Activated CD8-positive, alpha-beta memory T cell treated with anti-CD3 and anti-CD28 coated beads, Interleukin-2, amount 50 U/mL, for 4 hours (primary cell): ENCODE measurements around the gene MFSD6.

Experiments used
- DNase-seq: peaks from one replicate; pipeline ENCODE4 v3.0.0-alpha.2; 2020

MFSD6 gene

DNA sequence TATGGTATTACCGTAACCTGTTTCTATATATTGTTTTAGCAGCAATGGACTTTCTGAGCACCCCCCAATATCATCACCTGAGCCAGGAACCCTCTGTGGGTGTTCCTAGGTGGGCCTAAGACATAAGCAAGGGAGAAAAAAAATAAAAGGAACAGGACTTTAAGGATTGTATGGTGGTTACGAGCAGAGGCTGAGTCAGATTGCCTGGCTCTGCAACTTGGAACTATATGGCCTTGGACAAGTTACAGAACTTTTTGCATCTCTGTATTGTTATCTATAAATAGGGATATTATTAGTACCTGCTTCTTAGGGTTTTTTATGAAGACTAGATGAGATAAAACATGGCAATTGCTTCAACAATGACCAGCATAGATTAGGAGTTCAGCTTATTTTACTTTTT, 34.9 kb downstream of the MFSD6 start:
- no peak for DNase-seq

- no peak for DNase-seq
Measured at GRCh38 chr2:190443778-190444481, 35.8 kb downstream of the MFSD6 start.

DNA sequence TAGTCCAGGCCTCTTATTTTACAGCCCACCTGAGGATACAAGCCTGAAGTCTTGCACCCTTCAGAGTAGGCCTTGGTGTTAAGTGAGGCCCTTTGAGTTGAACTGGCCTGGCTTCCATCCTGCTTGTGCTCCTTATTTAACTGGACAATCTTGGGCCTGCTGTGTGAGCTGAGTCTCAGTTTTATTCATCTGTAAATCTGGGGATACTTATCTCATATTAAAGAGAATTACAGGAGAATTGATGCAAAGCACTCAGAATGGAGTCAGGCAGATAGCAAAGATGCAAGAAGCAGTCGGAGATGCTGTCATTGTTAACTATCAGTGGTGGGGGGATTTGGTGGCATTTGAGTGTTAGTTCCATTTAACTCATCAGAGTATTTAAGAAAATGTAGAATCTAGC, 36.8 kb downstream of the MFSD6 start:
- no peak for DNase-seq

GRCh38 chr2:190446193-190446592, 38.0 kb downstream of the MFSD6 start:
- no peak for DNase-seq

GRCh38 chr2:190446750-190447516, 38.8 kb downstream of the MFSD6 start:
- DNase-seq = no peak

DNA sequence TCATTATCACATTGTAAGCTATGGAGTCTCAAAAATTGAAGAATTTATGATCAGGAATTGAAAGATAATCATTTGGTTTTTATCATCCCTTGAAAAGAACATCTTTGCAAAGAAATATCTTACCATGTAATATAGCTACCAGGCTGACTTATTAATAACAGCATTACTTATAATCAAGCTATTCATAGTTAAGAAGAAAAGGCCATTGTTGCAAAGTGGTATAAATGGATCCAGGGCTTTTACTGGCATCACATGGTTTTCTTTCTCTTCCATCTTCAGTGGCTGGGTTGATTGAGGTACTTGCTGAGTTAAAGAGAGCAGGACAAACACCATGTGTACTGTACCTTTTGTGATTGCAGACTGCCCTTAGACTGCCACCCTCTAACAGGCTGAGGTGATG, 39.6 kb downstream of the MFSD6 start:
- no peak for DNase-seq

DNA sequence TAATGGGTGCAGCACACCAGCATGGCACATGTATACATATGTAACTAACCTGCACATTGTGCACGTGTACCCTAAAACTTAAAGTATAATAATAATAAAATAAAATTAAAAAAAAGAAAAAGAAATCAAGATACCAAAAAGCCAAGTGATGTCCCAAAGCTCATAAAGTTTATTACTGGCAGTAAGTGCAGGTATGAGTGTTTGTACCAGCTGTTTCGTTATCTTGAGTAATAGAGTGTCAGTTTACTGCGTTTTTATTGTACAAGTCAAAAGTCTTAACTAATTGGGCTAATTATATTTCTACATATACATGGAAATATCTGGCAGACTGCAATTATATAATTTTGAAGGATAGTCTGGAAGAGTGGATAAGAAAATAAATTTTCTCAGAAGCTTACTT, 41.8 kb downstream of the MFSD6 start:
- DNase-seq = no peak

DNA sequence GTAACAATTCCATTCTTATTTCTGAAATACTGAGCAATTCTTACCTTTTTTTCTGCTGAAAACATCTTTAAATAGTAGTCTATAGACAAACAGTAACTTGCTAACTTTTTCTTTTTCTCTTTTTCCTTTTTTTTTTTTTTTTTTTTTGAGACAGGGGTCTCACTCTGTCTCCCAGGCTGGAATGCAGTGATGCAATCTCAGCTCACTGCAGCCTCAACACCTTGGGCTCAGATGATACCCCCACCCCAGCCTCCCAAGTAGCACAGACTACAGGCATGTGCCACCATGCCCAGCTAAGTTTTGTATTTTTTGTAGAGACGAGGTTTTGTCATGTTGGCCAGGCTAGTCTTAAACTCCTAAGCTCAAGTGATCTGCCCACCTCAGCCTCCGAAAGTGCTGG, 42.2 kb downstream of the MFSD6 start:
- DNase-seq = no peak

DNA sequence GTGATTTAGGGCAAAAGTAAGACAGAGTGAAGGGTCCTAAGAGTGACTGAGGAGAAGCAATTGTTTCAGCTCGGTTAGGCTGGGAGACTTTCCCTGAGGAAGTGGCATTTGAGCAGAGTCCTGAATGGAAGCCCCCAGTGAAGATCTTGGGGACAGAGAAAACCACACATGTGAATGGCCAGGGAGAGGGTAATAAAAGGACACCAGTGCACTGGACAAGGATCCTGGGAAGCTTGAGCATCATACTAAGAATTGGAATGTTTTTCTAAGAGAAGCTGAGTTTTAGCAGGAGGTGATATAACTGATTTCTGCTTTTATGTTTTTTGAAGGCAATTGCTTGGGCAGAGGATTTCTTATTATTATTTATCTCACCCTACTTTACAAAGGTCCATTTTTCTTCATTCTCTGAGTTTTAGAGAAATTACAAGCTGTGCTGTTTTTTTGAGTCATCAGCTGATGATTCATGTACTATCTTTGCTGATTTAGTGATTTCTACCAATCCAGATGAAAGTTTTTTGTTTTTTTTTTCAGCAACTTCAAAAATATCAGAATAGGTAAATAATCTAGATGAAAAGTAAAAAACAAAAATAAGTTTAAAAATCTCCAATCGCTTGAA, 43.5 kb downstream of the MFSD6 start:
- DNase-seq = no peak

DNA sequence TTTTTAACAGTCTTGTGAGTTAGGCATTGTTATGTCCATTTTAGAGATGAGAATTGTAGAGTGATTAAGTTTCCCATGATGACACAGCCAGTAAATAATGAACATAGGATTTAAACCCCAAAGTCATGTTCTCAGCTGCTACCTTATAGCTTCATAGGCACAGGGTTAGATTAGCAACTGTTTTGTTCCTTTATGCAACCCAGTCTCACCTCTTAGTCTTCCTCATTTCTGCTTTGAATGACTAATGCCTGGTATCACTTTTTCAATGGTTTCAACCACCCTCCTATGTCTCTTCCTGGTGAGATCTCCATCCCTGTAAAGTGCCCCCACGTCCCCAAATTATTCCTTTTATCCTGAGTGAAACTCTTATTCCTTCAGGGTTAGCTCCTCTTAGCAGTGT, 44.3 kb downstream of the MFSD6 start:
- DNase-seq = no peak

DNA sequence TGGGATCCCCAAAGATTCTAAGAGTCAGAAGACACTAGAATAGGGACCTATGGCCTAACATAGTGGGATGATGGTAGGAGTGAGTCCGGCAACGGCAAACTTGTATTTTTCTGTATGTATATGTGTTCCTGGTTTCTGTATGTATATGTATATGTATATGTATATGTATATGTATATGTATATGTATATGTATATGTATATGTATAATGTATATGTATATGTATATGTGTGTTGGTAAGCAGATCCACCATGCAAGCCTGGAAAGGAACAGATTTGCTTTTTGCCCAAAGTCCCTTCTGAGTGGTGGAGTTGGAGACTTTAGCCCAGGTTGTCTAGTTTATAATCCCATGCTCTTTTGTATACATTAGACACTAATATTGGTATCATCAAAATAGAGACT, 46.6 kb downstream of the MFSD6 start:
- DNase-seq = no peak

GRCh38 chr2:190455358-190456095, 47.4 kb downstream of the MFSD6 start:
- DNase-seq = no peak

- DNase-seq = no peak
Measured at GRCh38 chr2:190456833-190457232, 48.7 kb downstream of the MFSD6 start.

GRCh38 chr2:190457256-190457655, 49.1 kb downstream of the MFSD6 start:
- DNase-seq = no peak

GRCh38 chr2:190458352-190459107, 50.4 kb downstream of the MFSD6 start:
- DNase-seq = no peak

- no peak for DNase-seq
Measured at GRCh38 chr2:190459881-190460280, 51.7 kb downstream of the MFSD6 start.

DNA sequence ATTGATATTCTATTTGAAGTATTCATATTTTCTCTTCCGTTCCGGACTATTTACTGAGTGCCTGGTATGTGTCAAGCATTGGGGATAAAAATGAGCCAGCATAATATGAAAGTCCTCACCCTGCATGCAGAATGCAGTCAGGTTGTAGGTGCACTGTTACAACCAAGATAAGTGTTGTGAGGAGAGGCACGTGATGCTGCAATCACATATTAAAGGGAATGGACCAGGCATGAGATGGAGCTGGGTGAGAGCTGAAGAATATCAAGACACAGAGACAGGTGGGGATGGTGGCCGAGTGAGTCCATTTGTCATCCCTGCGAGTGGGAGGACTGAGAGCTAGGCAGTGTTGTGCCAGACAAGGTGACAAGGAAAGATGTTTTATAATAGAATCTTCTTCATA, 52.3 kb downstream of the MFSD6 start:
- no peak for DNase-seq

- no peak for DNase-seq
Measured at GRCh38 chr2:190462181-190462580, 54.0 kb downstream of the MFSD6 start.

DNA sequence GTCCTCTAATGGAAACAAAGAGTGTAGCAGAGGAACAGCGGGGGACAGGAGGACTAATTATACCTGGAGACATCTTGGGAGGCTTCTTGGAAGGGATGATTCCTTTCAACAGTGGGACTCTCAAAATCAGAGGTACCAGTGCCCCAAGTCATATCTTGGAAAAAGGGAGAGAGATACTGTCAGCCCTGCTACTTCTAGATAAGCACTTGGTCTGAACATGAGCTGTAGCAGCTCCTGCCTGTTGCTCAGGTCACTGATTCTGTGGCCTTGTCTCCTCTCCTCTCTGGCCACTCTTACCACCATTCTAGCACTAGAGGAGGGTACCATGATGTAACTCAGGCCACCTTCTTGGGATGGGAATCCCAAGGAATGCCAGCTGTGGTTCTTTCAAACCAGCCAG, 54.5 kb downstream of the MFSD6 start:
- no peak for DNase-seq

GRCh38 chr2:190465060-190465459, 56.9 kb downstream of the MFSD6 start:
- DNase-seq = no peak

DNA sequence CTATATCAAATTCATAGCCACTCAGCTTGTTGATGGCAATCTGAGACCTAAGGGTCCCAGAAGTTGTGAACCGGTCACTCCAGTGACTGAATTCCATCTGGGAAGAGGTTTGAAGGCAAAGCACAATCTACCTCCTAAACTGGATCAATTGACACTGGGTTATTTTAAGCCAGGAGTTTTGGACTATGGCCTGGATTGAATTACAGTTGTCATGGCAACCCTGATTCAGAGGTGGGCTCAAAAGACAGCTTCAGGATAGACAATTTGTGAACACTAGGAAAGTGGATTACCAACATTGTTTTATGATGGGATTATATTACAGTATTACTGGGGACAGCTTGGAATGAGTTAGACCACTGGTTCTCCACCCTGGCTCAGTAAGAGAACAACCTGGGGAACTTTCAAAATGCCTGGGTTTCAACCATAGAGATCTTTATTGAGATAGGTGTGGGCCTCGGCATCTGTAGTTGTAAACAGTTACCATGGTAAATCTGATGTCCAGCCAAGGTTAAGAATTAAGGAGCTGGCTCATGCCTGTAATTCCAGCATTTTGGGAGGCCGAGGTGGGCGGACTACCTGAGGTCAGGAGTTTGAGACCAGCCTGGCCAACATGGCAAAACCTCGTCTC, 58.8 kb downstream of the MFSD6 start:
- no peak for DNase-seq

DNA sequence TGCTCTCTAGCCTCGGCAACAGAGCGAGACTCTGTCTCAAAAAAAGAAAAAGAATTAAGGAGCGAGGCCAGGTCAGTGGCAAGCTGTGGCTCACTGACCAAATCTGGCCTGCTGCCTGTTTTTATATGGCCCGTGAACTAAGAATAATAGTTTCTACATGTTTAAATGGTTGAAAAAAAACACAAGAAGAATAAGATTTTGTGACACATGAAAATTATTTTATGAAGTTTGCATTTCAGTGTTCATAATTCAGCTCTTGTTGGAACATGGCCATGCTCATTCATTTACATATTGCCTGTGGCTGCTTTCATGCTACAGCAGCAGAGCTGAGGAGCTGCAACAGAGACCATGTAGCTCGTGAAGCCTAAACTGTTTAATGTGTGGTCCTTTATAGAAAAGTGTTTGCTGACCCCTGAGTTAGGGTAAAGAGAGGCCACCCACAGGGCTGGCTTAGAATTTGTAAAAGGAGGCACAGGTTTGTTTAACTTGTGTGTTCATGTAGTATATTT, 59.5 kb downstream of the MFSD6 start:
- no peak for DNase-seq
